CD4-positive, alpha-beta T cell (primary cell): ENCODE results near the gene CLEC9A. TPM values are rescaled to one million over a fixed set of nuclear protein-coding genes. Genes with fewer than 3 reads are reported as not detected.

ENCODE experiments used
- ATAC-seq: fragments of 200-7000 bp; cut with Tn5 transposase; one replicate; pipeline ENCODE4 v1.10.0; 2022; ENCODE audit warnings: mild to moderate bottlenecking; ENCODE audit not compliant: poor library complexity
- CTCF ChIA-PET: fragments of 350-600 bp; sonication (Branson Sonifier 250); formaldehyde crosslinking; loops from one replicate; lab custom pipeline; 2021; ENCODE audit warnings: antibody characterized with exemption, inconsistent platforms; lab: Charles Lee
- POLR2A ChIA-PET: fragments of 350-600 bp; sonication (Branson Sonifier 250); formaldehyde crosslinking; loops from one replicate; lab custom pipeline; 2021; ENCODE audit warnings: antibody characterized with exemption, inconsistent platforms; lab: Charles Lee
- DNase-seq, 14 experiments: peaks; one replicate each; pipeline ENCODE4 v3.0.0-alpha.2; 2013 to 2020; ENCODE audit warnings: mixed read lengths in 2 of 14
- H3K27ac ChIP-seq, 2 donors: one replicate each; pipeline versions ENCODE4 v1.5.1 to v1.7.0; 2013; ENCODE audit warnings: low read length in 2 of 2, low read depth in 1 of 2, mild to moderate bottlenecking in 1 of 2
- H3K27me3 ChIP-seq, 2 experiments: 1 replicate in 1 of 2; 2 replicates in 1 of 2; pipeline versions ENCODE4 v1.6.1 to v1.7.0; 2013; ENCODE audit warnings: low read length in 2 of 2, control low read depth in 1 of 2, mild to moderate bottlenecking in 1 of 2, moderate library complexity in 1 of 2; ENCODE audit not compliant: insufficient read depth in 2 of 2, control insufficient read depth in 1 of 2
- H3K36me3 ChIP-seq: one replicate; pipeline ENCODE4 v1.6.1; 2013; ENCODE audit warnings: low read length, control low read depth; ENCODE audit not compliant: insufficient read depth
- H3K4me1 ChIP-seq: one replicate; pipeline ENCODE4 v1.6.1; 2013; ENCODE audit warnings: low read length, control low read depth; ENCODE audit not compliant: insufficient read depth
- H3K4me3 ChIP-seq: one replicate; pipeline ENCODE4 v1.5.1; 2013; ENCODE audit warnings: mild to moderate bottlenecking, low read length, moderate library complexity
- H3K9me3 ChIP-seq, 2 experiments: 1 replicate in 1 of 2; 2 replicates in 1 of 2; pipeline versions ENCODE4 v1.6.1 to v1.7.0; 2013; ENCODE audit warnings: low read length in 2 of 2, mild to moderate bottlenecking in 2 of 2, control low read depth in 1 of 2, moderate library complexity in 1 of 2; ENCODE audit not compliant: control insufficient read depth in 1 of 2, insufficient read depth in 1 of 2
- H3K27ac Mint-ChIP-seq: one replicate; pipeline ENCODE4 v1.8.0; 2020; ENCODE audit warnings: mixed read lengths
- H3K27me3 Mint-ChIP-seq: one replicate; pipeline ENCODE4 v1.8.0; 2021; ENCODE audit warnings: mixed read lengths
- H3K36me3 Mint-ChIP-seq: one replicate; pipeline ENCODE4 v1.8.0; 2021; ENCODE audit warnings: low read depth, mixed read lengths
- H3K4me1 Mint-ChIP-seq: one replicate; pipeline ENCODE4 v1.8.0; 2021; ENCODE audit warnings: low read depth, mixed read lengths
- H3K4me3 Mint-ChIP-seq: one replicate; pipeline ENCODE4 v1.8.0; 2020; ENCODE audit warnings: mild to moderate bottlenecking, mixed read lengths
- H3K9me3 Mint-ChIP-seq: one replicate; pipeline ENCODE4 v1.8.0; 2020; ENCODE audit warnings: mixed read lengths
- intact Hi-C, 2 experiments: fragments of 100-400 bp; cut with DNase I in 1 of 2; cut with micrococcal nuclease in 1 of 2; formaldehyde crosslinking; loops; one replicate each; pipeline versions ENCODE4 v1.15.1 to v1.9.0; 2023 to 2025; cut with DNase I, micrococcal nuclease
- total RNA-seq, 174 experiments: library from RNA in 2 of 174; stranded (reverse) in 2 of 174; gene quantifications; one replicate each; pipeline ENCODE4 v1.2.3 and lab custom pipeline; 2021 to 2026
- TF ChIP-seq, protein P1 (sequence below): fragments of 200-600 bp; IDR thresholded peaks from one replicate; pipeline ENCODE4 v1.8.0; 2022; ENCODE audit warnings: antibody characterized with exemption, mild to moderate bottlenecking

The CLEC9A gene
- total RNA-seq, 2 experiments from 2014 or later = 0.55 to 0.98 TPM

GRCh38 chr12:10015450-10015849 lies 15.0 kb upstream of the CLEC9A start:
- Mint-ChIP-seq H3K9me3 (no peaks in the 10 kb centered on the region), H3K4me3 (no peak overlapping the region), H3K36me3 (no peaks in the 10 kb centered on the region), H3K4me1 (no peaks in the 10 kb centered on the region), H3K27ac (no peak overlapping the region), H3K27me3 (peaks cover 19% of the 10 kb centered on the region)
- Histone ChIP-seq H3K27me3 (peaks cover 0 to 4% of the 10 kb centered on the region in 2 experiments), H3K36me3 (no peaks in the 10 kb centered on the region), H3K4me3 (no peak overlapping the region), H3K9me3 (no peaks in the 10 kb centered on the region), H3K27ac (no peak overlapping the region), H3K4me1 (no peaks in the 10 kb centered on the region)
- TF ChIP-seq, protein P1, sequence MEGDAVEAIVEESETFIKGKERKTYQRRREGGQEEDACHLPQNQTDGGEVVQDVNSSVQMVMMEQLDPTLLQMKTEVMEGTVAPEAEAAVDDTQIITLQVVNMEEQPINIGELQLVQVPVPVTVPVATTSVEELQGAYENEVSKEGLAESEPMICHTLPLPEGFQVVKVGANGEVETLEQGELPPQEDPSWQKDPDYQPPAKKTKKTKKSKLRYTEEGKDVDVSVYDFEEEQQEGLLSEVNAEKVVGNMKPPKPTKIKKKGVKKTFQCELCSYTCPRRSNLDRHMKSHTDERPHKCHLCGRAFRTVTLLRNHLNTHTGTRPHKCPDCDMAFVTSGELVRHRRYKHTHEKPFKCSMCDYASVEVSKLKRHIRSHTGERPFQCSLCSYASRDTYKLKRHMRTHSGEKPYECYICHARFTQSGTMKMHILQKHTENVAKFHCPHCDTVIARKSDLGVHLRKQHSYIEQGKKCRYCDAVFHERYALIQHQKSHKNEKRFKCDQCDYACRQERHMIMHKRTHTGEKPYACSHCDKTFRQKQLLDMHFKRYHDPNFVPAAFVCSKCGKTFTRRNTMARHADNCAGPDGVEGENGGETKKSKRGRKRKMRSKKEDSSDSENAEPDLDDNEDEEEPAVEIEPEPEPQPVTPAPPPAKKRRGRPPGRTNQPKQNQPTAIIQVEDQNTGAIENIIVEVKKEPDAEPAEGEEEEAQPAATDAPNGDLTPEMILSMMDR = no peak
- ATAC-seq = no peak
- intact Hi-C loops = no loop called here
- DNase-seq = no peak
- ChIA-PET CTCF (no interaction called here), POLR2A (no interaction called here)

DNA sequence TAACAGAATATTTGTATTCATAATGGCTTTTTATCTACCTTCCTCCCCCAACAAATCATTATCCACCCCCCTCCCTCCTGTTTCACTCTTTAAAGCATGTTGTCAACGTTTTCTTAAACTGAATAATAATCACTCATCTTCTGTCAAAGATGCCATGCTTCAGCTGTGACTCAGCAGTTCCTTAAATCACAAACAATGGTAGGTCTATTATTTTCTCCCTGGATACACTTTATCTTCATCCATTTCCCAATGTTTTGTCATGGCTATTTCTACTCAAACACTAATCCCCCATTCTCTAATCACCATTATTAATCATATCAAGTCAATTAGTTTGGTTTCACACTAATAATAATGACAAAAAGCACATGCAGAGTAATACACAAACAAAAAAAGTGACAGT lies 13.6 kb upstream of the CLEC9A start:
- Mint-ChIP-seq H3K4me3 (no peak overlapping the region), H3K27ac (no peak overlapping the region), H3K36me3 (no peaks in the 10 kb centered on the region), H3K9me3 (no peaks in the 10 kb centered on the region), H3K27me3 (peaks cover 19% of the 10 kb centered on the region), H3K4me1 (no peaks in the 10 kb centered on the region)
- H3K9me3 ChIP-seq = no peaks in the 10 kb centered on the region
- no peak overlapping the region for H3K4me3 ChIP-seq
- ChIA-PET POLR2A (no interaction called here), CTCF (no interaction called here)
- intact Hi-C loops = no loop called here
- H3K4me1 ChIP-seq = no peaks in the 10 kb centered on the region
- peaks cover 0 to 4% of the 10 kb centered on the region in 2 experiments for H3K27me3 ChIP-seq
- DNase-seq (no peak), ATAC-seq (no peak)
- TF ChIP-seq, protein P1 = no peak
- H3K27ac ChIP-seq = no peak overlapping the region
- no peaks in the 10 kb centered on the region for H3K36me3 ChIP-seq

DNA sequence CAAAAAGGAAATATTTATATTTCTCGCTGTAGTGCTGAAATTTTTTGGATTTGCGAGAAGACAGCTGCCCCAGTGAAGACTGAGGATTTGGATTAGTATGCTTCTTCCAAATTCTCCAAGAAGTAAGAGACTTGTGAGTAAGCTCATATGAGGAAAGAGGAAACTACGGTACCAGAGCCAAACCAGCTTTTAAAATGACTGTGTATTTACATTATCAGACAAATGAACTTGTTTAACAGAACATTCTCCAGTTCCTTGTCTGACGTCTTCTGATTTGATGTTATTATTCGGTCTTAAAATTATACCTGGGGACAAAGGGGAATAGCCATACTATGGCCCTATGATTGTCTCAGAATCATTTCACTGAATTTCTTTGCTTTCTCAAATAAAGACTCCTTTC lies 12.1 kb upstream of the CLEC9A start:
- no peaks in the 10 kb centered on the region for H3K4me1 Mint-ChIP-seq
- intact Hi-C loops = no loop called here
- H3K4me1 ChIP-seq = no peaks in the 10 kb centered on the region
- DNase-seq (no peak), ATAC-seq (no peak)
- no peak overlapping the region for H3K4me3 ChIP-seq
- peaks cover 0 to 4% of the 10 kb centered on the region in 2 experiments for H3K27me3 ChIP-seq
- TF ChIP-seq, protein P1 = no peak
- H3K9me3 Mint-ChIP-seq = no peaks in the 10 kb centered on the region
- H3K27ac Mint-ChIP-seq = no peak overlapping the region
- ChIA-PET POLR2A (no interaction called here), CTCF (interaction anchor here (1.2 kb wide), 1 partner anchor 8 kb away, joined by 3 read pairs; no protein-coding TSS in a partner anchor)
- no peaks in the 10 kb centered on the region for H3K36me3 Mint-ChIP-seq
- H3K27me3 Mint-ChIP-seq = peaks cover 10% of the 10 kb centered on the region
- H3K27ac ChIP-seq = no peak overlapping the region
- no peaks in the 10 kb centered on the region for H3K36me3 ChIP-seq
- no peaks in the 10 kb centered on the region for H3K9me3 ChIP-seq
- no peak overlapping the region for H3K4me3 Mint-ChIP-seq
